Measurements from ENCODE around the gene EXOSC7. TPM values are rescaled to one million over a fixed set of nuclear protein-coding genes. Genes with fewer than 3 reads are reported as not detected.
"Not testable (repeated sequence)": the region's sequence is repeated elsewhere in the genome, so short reads cannot be mapped to it uniquely, and the experiment has no call there.

EXOSC7 gene
- total RNA-seq, 4 donors from 2014 or later: 20.3 to 46.4 (median 38.8) TPM

DNA sequence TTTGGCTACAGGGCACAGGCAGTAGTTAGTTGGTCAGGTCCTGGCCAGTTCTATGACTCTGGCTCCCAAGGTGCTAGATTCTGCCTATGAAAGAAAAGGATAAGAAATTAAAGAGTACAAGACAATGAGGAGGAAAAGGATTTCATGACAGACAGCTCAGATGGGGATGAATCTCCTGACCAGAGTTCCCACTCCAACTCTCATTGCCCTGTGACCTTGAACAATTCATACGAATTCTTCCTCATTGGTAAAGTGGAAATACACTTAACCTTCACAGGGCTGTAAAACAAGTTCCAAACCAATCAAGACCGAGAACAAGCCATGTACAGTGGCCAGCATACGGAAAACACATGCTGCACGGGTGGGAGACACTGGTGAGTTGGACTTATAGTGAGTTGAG, 73.8 kb downstream of the EXOSC7 start:
- TF ChIP-seq, protein P1, sequence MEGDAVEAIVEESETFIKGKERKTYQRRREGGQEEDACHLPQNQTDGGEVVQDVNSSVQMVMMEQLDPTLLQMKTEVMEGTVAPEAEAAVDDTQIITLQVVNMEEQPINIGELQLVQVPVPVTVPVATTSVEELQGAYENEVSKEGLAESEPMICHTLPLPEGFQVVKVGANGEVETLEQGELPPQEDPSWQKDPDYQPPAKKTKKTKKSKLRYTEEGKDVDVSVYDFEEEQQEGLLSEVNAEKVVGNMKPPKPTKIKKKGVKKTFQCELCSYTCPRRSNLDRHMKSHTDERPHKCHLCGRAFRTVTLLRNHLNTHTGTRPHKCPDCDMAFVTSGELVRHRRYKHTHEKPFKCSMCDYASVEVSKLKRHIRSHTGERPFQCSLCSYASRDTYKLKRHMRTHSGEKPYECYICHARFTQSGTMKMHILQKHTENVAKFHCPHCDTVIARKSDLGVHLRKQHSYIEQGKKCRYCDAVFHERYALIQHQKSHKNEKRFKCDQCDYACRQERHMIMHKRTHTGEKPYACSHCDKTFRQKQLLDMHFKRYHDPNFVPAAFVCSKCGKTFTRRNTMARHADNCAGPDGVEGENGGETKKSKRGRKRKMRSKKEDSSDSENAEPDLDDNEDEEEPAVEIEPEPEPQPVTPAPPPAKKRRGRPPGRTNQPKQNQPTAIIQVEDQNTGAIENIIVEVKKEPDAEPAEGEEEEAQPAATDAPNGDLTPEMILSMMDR (IDR thresholded peaks at IDR 0.05): no peak
- TF ChIP-seq EP300 (IDR thresholded peaks at IDR 0.05; ENCODE audit: low read depth) (no peak), POLR2A (IDR thresholded peaks at IDR 0.05) (no peak), POLR2AphosphoS5 (IDR thresholded peaks at IDR 0.05) (no peak)
- no peak overlapping the region for H3K4me3 ChIP-seq
- no peaks in the 10 kb centered on the region for H3K27me3 ChIP-seq
- 60 to 71% methylated on average over 2 to 4 of the region's 4 CpGs for WGBS, 2 donors (ENCODE audit: low coverage in 1 of 2)
- no peak for DNase-seq
- peaks cover 0 to 7% (median under 1%) of the 10 kb centered on the region in 4 donors for H3K4me1 ChIP-seq
- no peaks in the 10 kb centered on the region for H3K36me3 ChIP-seq
- in situ Hi-C loops (cut with MboI; ENCODE audit: low pct_ligation_motif_present in 1 of 4, low pct_unique_long_range_greater_than_20kb in 1 of 4, low sequenced_read_pairs in 3 of 4) (loop anchor here (10.0 to 25.0 kb wide), 3 partner anchors 165 to 612 kb away; no protein-coding TSS in a partner anchor), intact Hi-C loops (cut with DNase I; ENCODE audit: low total_unique reads) (no loop called here)
- H3K9me3 ChIP-seq: no peaks in the 10 kb centered on the region
- H3K27ac ChIP-seq: no peak overlapping the region

DNA sequence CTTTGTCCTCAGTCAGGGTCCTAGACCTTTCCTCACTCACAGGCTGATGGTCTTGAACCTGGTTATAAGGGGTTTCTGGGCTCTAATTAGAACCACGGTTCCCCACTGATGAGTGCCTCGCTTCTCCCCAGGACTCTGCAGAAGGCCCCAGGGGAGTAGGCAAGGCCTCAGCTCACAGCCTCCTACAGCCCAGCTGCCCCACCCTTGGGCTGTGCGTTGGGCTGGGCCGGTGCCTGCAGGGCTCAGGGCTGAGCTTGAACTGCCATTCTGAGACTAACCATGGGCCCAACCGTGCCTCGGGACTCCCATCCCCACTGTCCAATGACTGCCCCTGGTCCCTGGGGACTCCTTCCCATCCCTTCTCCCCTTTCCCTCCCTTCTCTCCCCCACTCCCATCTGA, 75.6 kb downstream of the EXOSC7 start:
- TF ChIP-seq POLR2A (IDR thresholded peaks at IDR 0.05) (no peak), EP300 (IDR thresholded peaks at IDR 0.05; ENCODE audit: low read depth) (no peak), POLR2AphosphoS5 (IDR thresholded peaks at IDR 0.05) (no peak)
- TF ChIP-seq, protein P1 (IDR thresholded peaks at IDR 0.05): no peak
- no peak overlapping the region for H3K4me3 ChIP-seq
- in situ Hi-C loops (cut with MboI; ENCODE audit: low pct_ligation_motif_present in 1 of 4, low pct_unique_long_range_greater_than_20kb in 1 of 4, low sequenced_read_pairs in 3 of 4): no loop called here
- peaks cover 0 to 13% (median 5%) of the 10 kb centered on the region in 4 donors for H3K4me1 ChIP-seq
- H3K27me3 ChIP-seq: no peaks in the 10 kb centered on the region
- no peaks in the 10 kb centered on the region for H3K36me3 ChIP-seq
- no peak overlapping the region for H3K27ac ChIP-seq
- H3K9me3 ChIP-seq: no peaks in the 10 kb centered on the region
- 84% methylated on average over 6 of the region's 6 CpGs; no CpG with 5 or more reads in 1 of the 2 donors for WGBS, 2 donors (ENCODE audit: low coverage in 1 of 2)
- intact Hi-C loops (cut with DNase I; ENCODE audit: low total_unique reads): no loop called here
- DNase-seq: no peak

DNA sequence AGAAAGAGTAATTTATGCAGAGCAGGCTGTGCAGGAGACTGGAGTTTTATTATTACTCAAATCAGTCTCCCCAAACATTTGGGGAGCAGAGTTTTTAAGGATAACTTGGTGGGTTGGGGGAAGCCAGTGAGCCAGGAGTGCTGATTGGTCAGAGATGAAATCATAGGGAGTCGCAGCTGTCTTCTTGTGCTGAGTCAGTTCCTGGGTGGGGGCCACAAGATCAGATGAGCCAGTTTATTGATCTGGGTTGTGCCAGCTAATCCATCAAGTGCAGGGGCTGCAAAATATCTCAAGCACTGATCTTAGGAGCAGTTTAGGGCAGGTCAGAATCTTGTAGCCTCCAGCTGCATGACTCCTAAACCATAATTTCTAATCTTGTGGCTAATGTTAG, 77.8 kb downstream of the EXOSC7 start:
- H3K4me3 ChIP-seq; H3K36me3 ChIP-seq; H3K9me3 ChIP-seq; DNase-seq; in situ Hi-C loops (cut with MboI; ENCODE audit: low pct_ligation_motif_present in 1 of 4, low pct_unique_long_range_greater_than_20kb in 1 of 4, low sequenced_read_pairs in 3 of 4); H3K27me3 ChIP-seq; intact Hi-C loops (cut with DNase I; ENCODE audit: low total_unique reads): not testable (repeated sequence)
- Histone ChIP-seq H3K27ac (peak overlapping the region in 1 of 4 donors; percentile 48), H3K4me1 (peaks cover 3 to 19% (median 15%) of the 10 kb centered on the region in 4 donors)
- WGBS, 2 donors (ENCODE audit: low coverage in 1 of 2): 43 to 64% methylated on average over 1 of the region's 1 CpG

DNA sequence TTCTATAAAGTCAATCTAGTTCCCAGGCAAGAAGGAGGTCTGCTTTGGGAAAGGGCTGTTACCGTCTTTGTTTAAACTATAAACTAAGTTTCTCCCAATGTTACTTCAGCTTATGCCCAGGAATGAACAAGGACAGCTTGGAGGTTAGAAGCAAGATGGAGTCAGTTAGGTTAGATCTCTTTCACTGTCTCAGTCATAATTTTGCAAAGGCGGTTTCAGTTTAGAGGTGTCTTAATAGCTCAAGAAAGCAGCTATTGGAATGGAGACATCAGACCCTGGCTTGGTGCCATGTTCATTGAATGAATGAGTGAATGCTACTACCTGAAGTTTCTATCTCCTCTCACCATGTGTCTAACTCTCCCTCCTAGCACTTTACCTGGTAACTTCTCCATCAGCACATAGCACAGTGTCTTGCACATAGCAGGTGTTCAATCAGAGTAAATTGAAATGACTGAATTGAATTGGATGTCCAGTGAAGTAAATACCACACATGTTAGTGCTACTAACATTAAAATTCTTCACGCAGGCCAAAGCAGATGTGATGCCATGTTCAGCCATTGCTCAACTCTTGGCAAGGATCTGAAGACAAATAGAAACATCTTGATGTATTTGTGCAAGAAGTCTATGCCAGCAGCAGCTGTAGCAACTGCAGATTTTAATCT, 78.3 kb downstream of the EXOSC7 start:
- in situ Hi-C loops (cut with MboI; ENCODE audit: low pct_ligation_motif_present in 1 of 4, low pct_unique_long_range_greater_than_20kb in 1 of 4, low sequenced_read_pairs in 3 of 4): no loop called here
- 26 to 76% methylated on average over 1 to 3 of the region's 3 CpGs for WGBS, 2 donors (ENCODE audit: low coverage in 1 of 2)
- Histone ChIP-seq H3K27me3 (no peaks in the 10 kb centered on the region), H3K4me3 (no peak overlapping the region), H3K4me1 (peaks cover 3 to 19% (median 15%) of the 10 kb centered on the region in 4 donors), H3K9me3 (no peaks in the 10 kb centered on the region), H3K27ac (peak overlapping the region in 3 of 4 donors; percentile 34 to 48 (median 45)), H3K36me3 (no peaks in the 10 kb centered on the region)
- peak in 1 of 3 donors; percentile 5 for TF ChIP-seq POLR2AphosphoS5 (IDR thresholded peaks at IDR 0.05)
- TF ChIP-seq, protein P1 (IDR thresholded peaks at IDR 0.05): no peak
- no peak for DNase-seq
- intact Hi-C loops (cut with DNase I; ENCODE audit: low total_unique reads): no loop called here

DNA sequence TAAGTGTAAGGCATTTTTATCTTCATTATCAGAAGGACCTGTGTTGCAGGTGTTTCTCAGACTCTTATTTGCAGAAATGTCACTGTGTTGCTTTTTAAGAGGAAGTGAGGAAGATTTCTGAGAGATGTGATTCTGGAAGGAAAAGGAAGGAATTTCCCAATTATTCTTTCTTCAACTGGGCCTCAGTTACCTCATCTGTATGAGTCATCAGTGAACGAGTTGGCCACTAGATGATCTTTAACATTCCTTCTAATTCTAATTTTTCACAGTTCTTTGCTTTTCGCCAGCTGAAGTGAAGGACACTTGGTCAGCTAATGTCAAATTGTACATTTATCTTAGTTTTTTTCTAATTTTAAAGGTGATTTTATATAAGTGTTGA, 79.0 kb downstream of the EXOSC7 start:
- intact Hi-C loops (cut with DNase I; ENCODE audit: low total_unique reads) (no loop called here), in situ Hi-C loops (cut with MboI; ENCODE audit: low pct_ligation_motif_present in 1 of 4, low pct_unique_long_range_greater_than_20kb in 1 of 4, low sequenced_read_pairs in 3 of 4) (no loop called here)
- 34 to 56% methylated on average over 2 of the region's 2 CpGs for WGBS, 2 donors (ENCODE audit: low coverage in 1 of 2)

More for the DNA sequence above, 79.0 kb downstream of the EXOSC7 start:
- Histone ChIP-seq H3K36me3 (no peaks in the 10 kb centered on the region), H3K27me3 (no peaks in the 10 kb centered on the region), H3K4me1 (peaks cover 3 to 19% (median 15%) of the 10 kb centered on the region in 4 donors), H3K9me3 (no peaks in the 10 kb centered on the region), H3K27ac (peak overlapping the region; percentile 14 to 48 (median 41)), H3K4me3 (no peak overlapping the region)
- peak in 1 of 3 donors; percentile 25 for TF ChIP-seq POLR2AphosphoS5 (IDR thresholded peaks at IDR 0.05)
- no peak for TF ChIP-seq EP300 (IDR thresholded peaks at IDR 0.05; ENCODE audit: low read depth)
- DNase-seq: no peak

All from transverse colon (tissue), 4 donors.